Stomach smooth muscle (tissue), 2 donors: ENCODE results near the gene CERK.

Experiments
- H3K27ac ChIP-seq: one replicate; pipeline ENCODE4 v1.7.0; 2013; ENCODE audit warnings: mild to moderate bottlenecking, low read length, inconsistent platforms
- H3K27me3 ChIP-seq, 2 donors: one replicate each; pipeline ENCODE4 v1.7.0; 2013; ENCODE audit warnings: low read length in 2 of 2; ENCODE audit not compliant: insufficient read depth in 2 of 2, control insufficient read depth in 1 of 2
- H3K36me3 ChIP-seq, 2 donors: one replicate each; pipeline ENCODE4 v1.7.0; 2013; ENCODE audit warnings: low read length in 2 of 2; ENCODE audit not compliant: control insufficient read depth in 2 of 2, insufficient read depth in 2 of 2
- H3K4me1 ChIP-seq: one replicate; pipeline ENCODE4 v1.7.0; 2013; ENCODE audit warnings: low read length; ENCODE audit not compliant: control insufficient read depth, insufficient read depth
- H3K4me3 ChIP-seq, 2 donors: one replicate each; pipeline ENCODE4 v1.7.0; 2013; ENCODE audit warnings: low read length in 2 of 2
- H3K9ac ChIP-seq, 2 donors: one replicate each; pipeline ENCODE4 v1.7.0; 2013; ENCODE audit warnings: low read length in 2 of 2, mild to moderate bottlenecking in 1 of 2
- H3K9me3 ChIP-seq, 2 donors: one replicate each; pipeline ENCODE4 v1.7.0; 2013; ENCODE audit warnings: low read length in 2 of 2; ENCODE audit not compliant: control insufficient read depth in 2 of 2
- donor health status: healthy.
- donor health status: Pancreatic carcinoma.

CERK gene

GRCh38 chr22:46754826-46755225, 16.8 kb upstream of the CERK start:
- Histone ChIP-seq H3K4me1 (peaks cover 15% of the 10 kb centered on the region), H3K4me3 (no peak overlapping the region), H3K9ac (no peak overlapping the region), H3K9me3 (no peaks in the 10 kb centered on the region), H3K27me3 (peaks cover 0 to 2% of the 10 kb centered on the region in 2 donors), H3K36me3 (no peaks in the 10 kb centered on the region), H3K27ac (no peak overlapping the region)

GRCh38 chr22:46754110-46754799, 16.2 kb upstream of the CERK start:
- Histone ChIP-seq H3K4me3 (peak overlapping the region in 1 of 2 donors; percentile 40), H3K9ac (peak overlapping the region in 1 of 2 donors; percentile 42), H3K36me3 (no peaks in the 10 kb centered on the region), H3K27me3 (peaks cover 0 to 2% of the 10 kb centered on the region in 2 donors), H3K27ac (peak overlapping the region; percentile 46), H3K4me1 (peaks cover 20% of the 10 kb centered on the region), H3K9me3 (no peaks in the 10 kb centered on the region)

- H3K4me3 ChIP-seq: peak overlapping the region in 1 of 2 donors; percentile 40
- H3K27ac ChIP-seq: peak overlapping the region; percentile 46
- H3K9ac ChIP-seq: peak overlapping the region in 1 of 2 donors; percentile 13
- H3K4me1 ChIP-seq: peaks cover 20% of the 10 kb centered on the region
- H3K9me3 ChIP-seq: no peaks in the 10 kb centered on the region
- H3K27me3 ChIP-seq: peaks cover 0 to 2% of the 10 kb centered on the region in 2 donors
- no peaks in the 10 kb centered on the region for H3K36me3 ChIP-seq
These were observed 15.7 kb upstream of the CERK start for GRCh38 chr22:46753761-46754109.

GRCh38 chr22:46753360-46753759, 15.3 kb upstream of the CERK start:
- no peak overlapping the region for H3K4me3 ChIP-seq
- H3K4me1 ChIP-seq: peaks cover 20% of the 10 kb centered on the region
- H3K27ac ChIP-seq: peak overlapping the region; percentile 46
- no peaks in the 10 kb centered on the region for H3K9me3 ChIP-seq
- H3K36me3 ChIP-seq: no peaks in the 10 kb centered on the region
- no peak overlapping the region for H3K9ac ChIP-seq
- peaks cover 0 to 5% of the 10 kb centered on the region in 2 donors for H3K27me3 ChIP-seq

- Histone ChIP-seq H3K27me3 (peaks cover 0 to 8% of the 10 kb centered on the region in 2 donors), H3K4me3 (no peak overlapping the region), H3K27ac (no peak overlapping the region), H3K9ac (no peak overlapping the region), H3K9me3 (no peaks in the 10 kb centered on the region), H3K36me3 (no peaks in the 10 kb centered on the region), H3K4me1 (peaks cover 20% of the 10 kb centered on the region)
These were observed 14.9 kb upstream of the CERK start for GRCh38 chr22:46752988-46753310.

- Histone ChIP-seq H3K9me3 (no peaks in the 10 kb centered on the region), H3K27me3 (peaks cover 0 to 9% of the 10 kb centered on the region in 2 donors), H3K4me1 (peaks cover 20% of the 10 kb centered on the region), H3K9ac (no peak overlapping the region), H3K4me3 (no peak overlapping the region), H3K36me3 (no peaks in the 10 kb centered on the region), H3K27ac (no peak overlapping the region)
These were observed 14.4 kb upstream of the CERK start for GRCh38 chr22:46752286-46752987.

- Histone ChIP-seq H3K9me3 (no peaks in the 10 kb centered on the region), H3K27me3 (peaks cover 8 to 12% of the 10 kb centered on the region in 2 donors), H3K36me3 (no peaks in the 10 kb centered on the region), H3K9ac (no peak overlapping the region), H3K4me1 (peaks cover 20% of the 10 kb centered on the region), H3K27ac (no peak overlapping the region), H3K4me3 (no peak overlapping the region)
These were observed 12.9 kb upstream of the CERK start for GRCh38 chr22:46750863-46751443.

- no peaks in the 10 kb centered on the region for H3K9me3 ChIP-seq
- no peak overlapping the region for H3K27ac ChIP-seq
- no peak overlapping the region for H3K4me3 ChIP-seq
- no peaks in the 10 kb centered on the region for H3K36me3 ChIP-seq
- H3K27me3 ChIP-seq: peaks cover 8 to 12% of the 10 kb centered on the region in 2 donors
- H3K9ac ChIP-seq: no peak overlapping the region
- peaks cover 20% of the 10 kb centered on the region for H3K4me1 ChIP-seq
These were observed 12.4 kb upstream of the CERK start for GRCh38 chr22:46750530-46750800.

GRCh38 chr22:46749682-46750529, 11.9 kb upstream of the CERK start:
- no peak overlapping the region for H3K4me3 ChIP-seq
- no peak overlapping the region for H3K9ac ChIP-seq
- H3K27me3 ChIP-seq: peaks cover 8 to 12% of the 10 kb centered on the region in 2 donors
- H3K4me1 ChIP-seq: peaks cover 20% of the 10 kb centered on the region
- no peak overlapping the region for H3K27ac ChIP-seq
- H3K36me3 ChIP-seq: no peaks in the 10 kb centered on the region
- no peaks in the 10 kb centered on the region for H3K9me3 ChIP-seq

GRCh38 chr22:46748908-46749675, 11.0 kb upstream of the CERK start:
- H3K4me3 ChIP-seq: no peak overlapping the region
- peaks cover 15% of the 10 kb centered on the region for H3K4me1 ChIP-seq

More at GRCh38 chr22:46748908-46749675, 11.0 kb upstream of the CERK start:
- peak overlapping the region in 1 of 2 donors; percentile 51 for H3K9ac ChIP-seq
- no peaks in the 10 kb centered on the region for H3K36me3 ChIP-seq
- no peak overlapping the region for H3K27ac ChIP-seq
- no peaks in the 10 kb centered on the region for H3K9me3 ChIP-seq
- H3K27me3 ChIP-seq: peaks cover 8 to 12% of the 10 kb centered on the region in 2 donors
